DOHH2 (cell line): ENCODE measurements around the gene KIZ.

Experiments
- H3F3A ChIP-seq: fragments of 200-600 bp; sonication (generic), shearing (Covaris generic); 2 replicates; pipeline ENCODE4 v1.6.0; 2016; ENCODE audit warnings: antibody characterized with exemption, mild to moderate bottlenecking; ENCODE audit not compliant: control insufficient read depth, insufficient read depth
- H3K27ac ChIP-seq: fragments of 200-600 bp; sonication (generic); 2 replicates; pipeline ENCODE4 v1.5.1; 2014; ENCODE audit warnings: low read depth, mild to moderate bottlenecking, low read length, moderate library complexity
- H3K27me3 ChIP-seq: fragments of 200-600 bp; sonication (generic); 2 replicates; pipeline ENCODE4 v1.6.1; 2014; ENCODE audit warnings: mild to moderate bottlenecking, low read length, mixed read lengths; ENCODE audit not compliant: control insufficient read depth
- H3K36me3 ChIP-seq: fragments of 200-600 bp; sonication (generic); 2 replicates; pipeline ENCODE4 v1.6.1; 2014; ENCODE audit warnings: mild to moderate bottlenecking, low read length, moderate library complexity, mixed read lengths; ENCODE audit not compliant: control insufficient read depth
- H3K4me1 ChIP-seq: fragments of 200-600 bp; sonication (generic); 2 replicates; pipeline ENCODE4 v1.6.1; 2014; ENCODE audit warnings: mild to moderate bottlenecking, low read length, mixed read lengths; ENCODE audit not compliant: control insufficient read depth
- H3K4me2 ChIP-seq: fragments of 200-600 bp; sonication (generic); 2 replicates; pipeline ENCODE4 v1.6.0; 2014; ENCODE audit warnings: mild to moderate bottlenecking, low read length, moderate library complexity
- H3K4me3 ChIP-seq: fragments of 200-600 bp; sonication (generic); 2 replicates; pipeline ENCODE4 v1.5.1; 2014; ENCODE audit warnings: mild to moderate bottlenecking, low read length, mixed read lengths
- H3K79me2 ChIP-seq: fragments of 200-600 bp; sonication (generic); 2 replicates; pipeline ENCODE4 v1.6.1; 2014; ENCODE audit warnings: mild to moderate bottlenecking, low read length, mixed read lengths; ENCODE audit not compliant: control insufficient read depth
- H3K9me2 ChIP-seq: fragments of 200-600 bp; sonication (generic); replicated peaks from 2 replicates; pipeline ENCODE4 v1.6.1; 2014; ENCODE audit warnings: mild to moderate bottlenecking, low read length, mixed read lengths; ENCODE audit not compliant: control insufficient read depth
- H3K9me3 ChIP-seq: fragments of 200-600 bp; sonication (generic); 2 replicates; pipeline ENCODE4 v1.6.1; 2014; ENCODE audit warnings: antibody characterized with exemption, low read length, mixed read lengths; ENCODE audit not compliant: control insufficient read depth, insufficient read depth
- H4K20me1 ChIP-seq: fragments of 200-600 bp; sonication (generic); 2 replicates; pipeline ENCODE4 v1.6.0; 2014; ENCODE audit warnings: low read depth, mild to moderate bottlenecking, antibody characterized with exemption, low read length, moderate library complexity; ENCODE audit not compliant: control insufficient read depth, insufficient read depth
- EZH2phosphoT487 ChIP-seq: fragments of 200-600 bp; sonication (generic); IDR thresholded peaks from 2 replicates; pipeline ENCODE4 v1.6.1; 2017; ENCODE audit warnings: borderline replicate concordance, mild to moderate bottlenecking, antibody characterized with exemption, low read length, moderate library complexity, mixed read lengths
- TF ChIP-seq, protein P1 (sequence below): fragments of 200-600 bp; sonication (generic); IDR thresholded peaks from one replicate; pipeline ENCODE4 v1.5.1; 2014; ENCODE audit warnings: antibody characterized with exemption, mild to moderate bottlenecking, low read depth, low read length; ENCODE audit not compliant: poor library complexity, severe bottlenecking

KIZ gene, protein sequence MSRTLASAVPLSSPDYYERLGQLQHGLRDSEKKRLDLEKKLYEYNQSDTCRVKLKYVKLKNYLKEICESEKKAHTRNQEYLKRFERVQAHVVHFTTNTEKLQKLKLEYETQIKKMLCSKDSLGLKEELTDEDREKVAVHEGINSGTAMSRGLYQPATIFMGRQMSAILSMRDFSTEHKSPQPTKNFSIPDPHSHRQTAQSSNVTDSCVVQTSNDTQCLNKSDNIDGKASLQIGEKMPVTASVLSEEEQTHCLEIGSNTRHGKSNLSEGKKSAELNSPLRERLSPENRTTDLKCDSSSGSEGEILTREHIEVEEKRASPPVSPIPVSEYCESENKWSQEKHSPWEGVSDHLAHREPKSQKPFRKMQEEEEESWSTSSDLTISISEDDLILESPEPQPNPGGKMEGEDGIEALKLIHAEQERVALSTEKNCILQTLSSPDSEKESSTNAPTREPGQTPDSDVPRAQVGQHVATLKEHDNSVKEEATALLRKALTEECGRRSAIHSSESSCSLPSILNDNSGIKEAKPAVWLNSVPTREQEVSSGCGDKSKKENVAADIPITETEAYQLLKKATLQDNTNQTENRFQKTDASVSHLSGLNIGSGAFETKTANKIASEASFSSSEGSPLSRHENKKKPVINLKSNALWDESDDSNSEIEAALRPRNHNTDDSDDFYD

GRCh38 chr20:21125849-21126580 lies at the start of gene KIZ:
TSS of gene KIZ (plus strand) at chr20:21126082. CDS start at chr20:21126116, 34 bp downstream.
- Histone ChIP-seq H3K4me1 (peaks cover 17% of the 10 kb centered on the region), H3K36me3 (no peaks in the 10 kb centered on the region), H4K20me1 (no peaks in the 10 kb centered on the region), H3K9me2 (no peaks in the 10 kb centered on the region), H3K4me3 (peak within 1 kb of the TSS; percentile 90), H3K79me2 (peaks cover 17% of the 10 kb centered on the region), H3K4me2 (peak within 1 kb of the TSS; percentile 97), H3K27me3 (no peaks in the 10 kb centered on the region), H3F3A (no peaks in the 10 kb centered on the region), H3K27ac (peak within 1 kb of the TSS; percentile 49), H3K9me3 (no peaks in the 10 kb centered on the region)
- TF ChIP-seq EZH2phosphoT487 = no peak
- TF ChIP-seq, protein P1, sequence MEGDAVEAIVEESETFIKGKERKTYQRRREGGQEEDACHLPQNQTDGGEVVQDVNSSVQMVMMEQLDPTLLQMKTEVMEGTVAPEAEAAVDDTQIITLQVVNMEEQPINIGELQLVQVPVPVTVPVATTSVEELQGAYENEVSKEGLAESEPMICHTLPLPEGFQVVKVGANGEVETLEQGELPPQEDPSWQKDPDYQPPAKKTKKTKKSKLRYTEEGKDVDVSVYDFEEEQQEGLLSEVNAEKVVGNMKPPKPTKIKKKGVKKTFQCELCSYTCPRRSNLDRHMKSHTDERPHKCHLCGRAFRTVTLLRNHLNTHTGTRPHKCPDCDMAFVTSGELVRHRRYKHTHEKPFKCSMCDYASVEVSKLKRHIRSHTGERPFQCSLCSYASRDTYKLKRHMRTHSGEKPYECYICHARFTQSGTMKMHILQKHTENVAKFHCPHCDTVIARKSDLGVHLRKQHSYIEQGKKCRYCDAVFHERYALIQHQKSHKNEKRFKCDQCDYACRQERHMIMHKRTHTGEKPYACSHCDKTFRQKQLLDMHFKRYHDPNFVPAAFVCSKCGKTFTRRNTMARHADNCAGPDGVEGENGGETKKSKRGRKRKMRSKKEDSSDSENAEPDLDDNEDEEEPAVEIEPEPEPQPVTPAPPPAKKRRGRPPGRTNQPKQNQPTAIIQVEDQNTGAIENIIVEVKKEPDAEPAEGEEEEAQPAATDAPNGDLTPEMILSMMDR = peak; percentile 39

- Histone ChIP-seq H4K20me1 (no peaks in the 10 kb centered on the region), H3K79me2 (no peaks in the 10 kb centered on the region), H3K27me3 (peaks cover 3% of the 10 kb centered on the region; the same call in 1 of the 2 replicates), H3K9me2 (no peaks in the 10 kb centered on the region), H3K4me3 (no peak overlapping the region), H3K27ac (no peak overlapping the region), H3K4me2 (no peak overlapping the region), H3K4me1 (no peaks in the 10 kb centered on the region), H3K9me3 (no peaks in the 10 kb centered on the region), H3K36me3 (no peaks in the 10 kb centered on the region), H3F3A (no peaks in the 10 kb centered on the region)
- TF ChIP-seq EZH2phosphoT487 = no peak
- TF ChIP-seq, protein P1 = no peak
Measured at GRCh38 chr20:21077809-21078345, 48.0 kb upstream of the KIZ start.

- no peaks in the 10 kb centered on the region for H4K20me1 ChIP-seq
- no peak overlapping the region for H3K27ac ChIP-seq
- no peaks in the 10 kb centered on the region for H3K36me3 ChIP-seq
- H3K9me2 ChIP-seq = no peaks in the 10 kb centered on the region
- peaks cover 3% of the 10 kb centered on the region; the same call in 1 of the 2 replicates for H3K27me3 ChIP-seq
- H3K9me3 ChIP-seq = no peaks in the 10 kb centered on the region
- H3K4me3 ChIP-seq = no peak overlapping the region
- no peaks in the 10 kb centered on the region for H3F3A ChIP-seq
- no peaks in the 10 kb centered on the region for H3K4me1 ChIP-seq
- TF ChIP-seq EZH2phosphoT487 = no peak
- TF ChIP-seq, protein P1 = no peak
- H3K4me2 ChIP-seq = no peak overlapping the region
- H3K79me2 ChIP-seq = no peaks in the 10 kb centered on the region
Measured at GRCh38 chr20:21082584-21082983, 43.3 kb upstream of the KIZ start.
